ENCODE results near the gene URAD. TPM values are rescaled to one million over a fixed set of nuclear protein-coding genes. Genes with fewer than 3 reads are reported as not detected.

URAD gene
- total RNA-seq, 1 donor, result not detected

DNA sequence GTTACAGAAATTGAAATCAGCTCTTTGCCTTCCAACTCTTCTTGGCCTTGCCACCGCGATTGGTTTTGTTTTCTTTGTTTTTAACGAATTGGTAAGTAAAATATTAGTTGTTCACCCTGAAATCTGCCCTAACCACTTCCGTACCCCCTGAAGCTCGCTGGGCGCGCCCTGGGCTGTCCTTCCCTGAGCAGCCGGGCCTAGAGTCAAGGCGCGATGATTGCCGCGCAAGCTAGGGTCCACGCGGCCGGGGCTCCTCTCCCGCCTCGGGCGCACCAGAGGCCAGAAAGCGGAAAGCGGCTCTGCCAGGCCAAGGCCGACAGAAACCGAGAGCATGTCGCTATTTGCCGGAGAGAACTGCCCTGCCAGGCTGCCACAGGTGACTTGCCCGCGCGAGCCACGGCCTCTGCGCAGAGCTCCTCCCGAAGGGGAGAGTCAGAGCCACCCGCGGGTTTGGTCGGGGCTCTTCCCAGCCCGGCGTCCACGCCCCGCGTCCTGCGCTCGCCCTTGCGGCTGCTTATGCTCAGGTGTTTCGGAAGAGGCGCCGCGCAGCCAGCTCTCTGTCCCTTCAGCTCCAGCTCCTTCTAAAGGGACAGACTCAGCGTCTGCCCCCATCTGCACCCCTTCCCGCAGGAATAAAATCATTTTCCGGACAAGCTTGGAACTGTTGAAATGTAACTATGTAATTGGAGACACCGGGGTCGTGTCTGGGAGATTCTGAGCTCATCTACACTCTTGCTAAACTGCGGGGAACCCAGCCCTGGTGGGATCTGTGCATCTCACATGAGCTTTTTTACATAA, 12.7 kb downstream of the URAD start:
- DNase-seq (ENCODE audit: low read depth), result no peak
- TF ChIP-seq, protein P1, sequence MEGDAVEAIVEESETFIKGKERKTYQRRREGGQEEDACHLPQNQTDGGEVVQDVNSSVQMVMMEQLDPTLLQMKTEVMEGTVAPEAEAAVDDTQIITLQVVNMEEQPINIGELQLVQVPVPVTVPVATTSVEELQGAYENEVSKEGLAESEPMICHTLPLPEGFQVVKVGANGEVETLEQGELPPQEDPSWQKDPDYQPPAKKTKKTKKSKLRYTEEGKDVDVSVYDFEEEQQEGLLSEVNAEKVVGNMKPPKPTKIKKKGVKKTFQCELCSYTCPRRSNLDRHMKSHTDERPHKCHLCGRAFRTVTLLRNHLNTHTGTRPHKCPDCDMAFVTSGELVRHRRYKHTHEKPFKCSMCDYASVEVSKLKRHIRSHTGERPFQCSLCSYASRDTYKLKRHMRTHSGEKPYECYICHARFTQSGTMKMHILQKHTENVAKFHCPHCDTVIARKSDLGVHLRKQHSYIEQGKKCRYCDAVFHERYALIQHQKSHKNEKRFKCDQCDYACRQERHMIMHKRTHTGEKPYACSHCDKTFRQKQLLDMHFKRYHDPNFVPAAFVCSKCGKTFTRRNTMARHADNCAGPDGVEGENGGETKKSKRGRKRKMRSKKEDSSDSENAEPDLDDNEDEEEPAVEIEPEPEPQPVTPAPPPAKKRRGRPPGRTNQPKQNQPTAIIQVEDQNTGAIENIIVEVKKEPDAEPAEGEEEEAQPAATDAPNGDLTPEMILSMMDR (IDR thresholded peaks at IDR 0.05; ENCODE audit: insufficient read depth, low read depth, low read length), result no peak

DNA sequence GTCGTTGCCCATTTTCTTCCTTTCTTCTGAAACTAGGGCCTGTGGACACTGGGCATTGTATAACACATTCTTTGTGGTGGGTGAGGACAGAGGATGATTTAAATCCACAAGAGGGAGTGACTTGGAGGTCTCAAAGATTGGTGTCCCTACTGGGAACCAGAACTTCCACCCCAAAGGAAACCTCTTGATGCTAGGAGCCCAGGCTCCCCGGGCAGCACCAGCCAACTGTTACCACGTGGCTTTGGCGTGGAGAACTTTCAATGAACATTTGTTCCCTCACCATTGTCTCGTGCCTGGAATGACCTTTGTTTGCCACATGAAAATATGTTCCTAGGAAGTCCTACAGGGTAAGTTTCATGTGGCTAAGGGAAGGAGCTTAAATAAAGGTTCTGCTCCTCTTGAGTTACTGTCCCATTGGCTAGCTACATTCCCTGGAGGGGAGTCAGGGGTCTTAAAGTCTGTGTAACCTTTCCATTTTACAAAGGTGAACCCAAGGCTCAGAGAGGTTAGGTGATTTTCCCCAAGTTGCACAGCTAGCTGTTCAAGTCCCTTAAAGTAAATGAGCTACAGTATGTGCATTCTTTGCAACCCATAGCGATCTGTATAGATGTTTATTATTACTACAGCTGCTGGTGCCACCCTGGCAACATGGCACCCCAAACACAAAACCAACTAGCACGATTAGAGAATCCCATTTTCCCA, 14.4 kb downstream of the URAD start:
- no peak overlapping the region for H3K4me3 ChIP-seq (ENCODE audit: low read depth, low read length)
- DNase-seq (ENCODE audit: low read depth), result no peak
- TF ChIP-seq, protein P1 (IDR thresholded peaks at IDR 0.05; ENCODE audit: insufficient read depth, low read depth, low read length), result no peak

More for the DNA sequence above, 12.7 kb downstream of the URAD start:
- H3K4me3 ChIP-seq (ENCODE audit: low read depth, low read length), result no peak overlapping the region

DNA sequence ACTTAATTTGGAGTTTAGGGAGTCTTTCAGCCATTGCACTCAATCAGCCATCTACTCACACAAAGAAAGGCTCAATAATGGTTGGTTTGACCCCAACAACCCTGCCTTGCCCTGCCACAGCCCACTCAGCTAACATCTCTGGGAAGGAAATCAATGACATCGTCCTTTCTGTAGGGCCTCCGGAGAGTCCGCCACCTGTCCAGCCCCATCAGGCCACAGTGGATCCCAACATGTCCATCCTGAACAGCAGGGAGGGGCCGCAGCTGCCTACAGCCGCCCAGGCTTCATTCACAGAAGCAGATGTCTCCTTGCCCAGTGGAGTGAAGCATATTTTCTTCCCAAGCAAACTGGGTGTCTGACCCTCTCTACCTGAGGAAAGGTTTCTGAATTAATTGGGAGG, 15.2 kb downstream of the URAD start:
- DNase-seq (ENCODE audit: low read depth), result no peak
- H3K4me3 ChIP-seq (ENCODE audit: low read depth, low read length), result no peak overlapping the region
- TF ChIP-seq, protein P1 (IDR thresholded peaks at IDR 0.05; ENCODE audit: insufficient read depth, low read depth, low read length), result no peak

DNA sequence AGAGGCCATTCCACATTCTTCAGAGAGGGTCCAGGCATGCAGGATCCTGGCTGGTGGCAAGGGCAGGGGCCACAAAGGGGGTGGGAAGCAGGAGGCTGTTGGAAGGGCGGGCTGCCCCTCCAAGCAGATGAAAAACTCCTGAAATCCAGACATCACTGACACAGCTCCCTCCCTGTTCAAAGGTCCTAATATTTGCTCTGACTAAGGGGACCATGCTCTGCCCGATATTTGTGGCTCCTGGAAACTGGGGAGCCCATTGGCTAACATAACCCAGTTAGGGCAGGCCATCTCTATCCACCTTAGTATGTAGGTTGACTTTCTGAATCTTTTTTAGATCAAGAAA, 16.0 kb downstream of the URAD start:
- TF ChIP-seq, protein P1 (IDR thresholded peaks at IDR 0.05; ENCODE audit: insufficient read depth, low read depth, low read length), result no peak
- no peak for DNase-seq (ENCODE audit: low read depth)
- no peak overlapping the region for H3K4me3 ChIP-seq (ENCODE audit: low read depth, low read length)

DNA sequence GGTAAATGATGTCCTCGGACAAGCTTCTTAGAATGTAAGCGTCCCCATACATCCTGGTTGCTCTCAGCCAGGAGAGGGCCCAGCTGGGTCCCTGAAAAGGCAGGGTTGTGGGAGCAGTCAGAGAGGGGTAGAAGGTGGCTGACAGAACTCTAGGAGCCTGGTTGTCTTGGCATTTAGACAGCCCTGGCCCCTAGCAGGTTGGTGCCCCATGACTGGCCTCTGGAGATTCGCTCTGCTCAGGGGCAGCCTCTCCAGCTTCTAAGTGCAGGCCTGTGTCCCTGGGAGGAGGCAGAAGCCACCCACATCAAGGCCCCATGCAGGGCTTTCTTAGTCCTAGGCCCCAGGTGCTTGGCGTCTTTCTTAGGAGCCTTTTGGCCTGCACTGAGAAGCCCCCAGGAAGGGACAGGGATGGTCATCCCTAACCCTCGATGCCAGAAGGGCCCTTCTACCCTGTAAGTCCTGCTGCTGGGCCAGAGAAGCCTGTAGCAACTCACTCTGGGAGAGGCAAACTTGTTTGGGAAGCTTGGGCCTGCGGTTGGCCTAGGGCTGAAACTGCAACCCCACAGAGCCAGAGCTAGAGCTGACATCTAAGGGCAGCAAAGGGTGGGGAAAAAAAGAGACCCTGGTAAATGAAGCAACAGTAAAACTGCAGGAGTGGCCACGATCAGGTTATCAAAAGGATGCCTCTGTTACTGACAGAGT, 16.6 kb downstream of the URAD start:
- TF ChIP-seq, protein P1 (IDR thresholded peaks at IDR 0.05; ENCODE audit: insufficient read depth, low read depth, low read length), result no peak
- no peak for DNase-seq (ENCODE audit: low read depth)
- H3K4me3 ChIP-seq (ENCODE audit: low read depth, low read length), result no peak overlapping the region

DNA sequence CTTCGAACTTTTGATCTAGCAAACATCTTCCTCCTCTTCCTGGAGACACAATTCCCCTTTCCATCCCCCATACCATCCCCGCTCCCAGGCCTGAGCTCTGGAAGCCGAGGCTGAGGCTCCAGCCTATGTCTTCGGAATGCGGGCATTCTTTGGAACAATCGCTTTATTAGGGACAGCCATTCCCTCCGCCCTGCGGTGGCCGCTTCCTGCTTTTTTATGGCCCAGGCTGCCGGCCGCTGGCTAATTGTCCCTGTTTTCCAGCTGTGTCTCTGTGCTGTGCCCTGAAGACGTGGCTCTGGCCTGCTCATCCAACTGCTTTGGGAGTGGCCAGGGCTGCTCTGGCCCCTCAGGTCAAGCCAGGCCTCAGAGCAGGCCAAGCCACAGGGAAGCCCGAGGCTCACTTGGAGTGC, 17.3 kb downstream of the URAD start:
- no peak overlapping the region for H3K4me3 ChIP-seq (ENCODE audit: low read depth, low read length)
- DNase-seq (ENCODE audit: low read depth), result no peak
- TF ChIP-seq, protein P1 (IDR thresholded peaks at IDR 0.05; ENCODE audit: insufficient read depth, low read depth, low read length), result no peak
